HUDEP-2 (cell line): Measurements from ENCODE around the gene TERT.

Source experiments
- DNase-seq, 76 experiments: peaks; one replicate each; lab custom pipeline; 2025; ENCODE audit not compliant: unreplicated experiment in 76 of 76; lab: John Stamatoyannopoulos, UW

Gene TERT

GRCh38 chr5:1265026-1265425, 29.8 kb downstream of the TERT start:
- DNase-seq = no peak

GRCh38 chr5:1264211-1264610, 30.7 kb downstream of the TERT start:
- DNase-seq = no peak

GRCh38 chr5:1262381-1262780, 32.5 kb downstream of the TERT start:
- no peak for DNase-seq

GRCh38 chr5:1261643-1262042, 33.2 kb downstream of the TERT start:
- no peak for DNase-seq

GRCh38 chr5:1259806-1260480, 34.9 kb downstream of the TERT start:
- DNase-seq = no peak

GRCh38 chr5:1257841-1258240, 37.0 kb downstream of the TERT start:
- DNase-seq = no peak

GRCh38 chr5:1257363-1257762, 37.5 kb downstream of the TERT start:
- DNase-seq = no peak

GRCh38 chr5:1256776-1257175, 38.1 kb downstream of the TERT start:
- DNase-seq = no peak

GRCh38 chr5:1255081-1255561, 39.7 kb downstream of the TERT start:
- no peak for DNase-seq

GRCh38 chr5:1254196-1254595, 40.7 kb downstream of the TERT start:
- DNase-seq = no peak

GRCh38 chr5:1253456-1254105, 41.3 kb downstream of the TERT start:
- no peak for DNase-seq

- DNase-seq = no peak
Measured at GRCh38 chr5:1252681-1253080, 42.2 kb downstream of the TERT start.

- DNase-seq = no peak
Measured at GRCh38 chr5:1251678-1252580, 42.9 kb downstream of the TERT start.

- DNase-seq = no peak
Measured at GRCh38 chr5:1249366-1250280, 45.2 kb downstream of the TERT start.

GRCh38 chr5:1247811-1248210, 47.1 kb downstream of the TERT start:
- no peak for DNase-seq

- DNase-seq = peak in 12 of 76 experiments; percentile 7 to 34 (median 18)
Measured at GRCh38 chr5:1246711-1247431, 48.0 kb downstream of the TERT start.

GRCh38 chr5:1245905-1246576, 48.8 kb downstream of the TERT start:
- no peak for DNase-seq

- peak in 1 of 76 experiments; percentile 2 for DNase-seq
Measured at GRCh38 chr5:1244976-1245375, 49.9 kb downstream of the TERT start.

GRCh38 chr5:1244255-1244654, 50.6 kb downstream of the TERT start:
- DNase-seq = no peak
